K562 (cell line): Measurements from ENCODE around the gene KRT34. TPM values are rescaled to one million over a fixed set of nuclear protein-coding genes. Genes with fewer than 3 reads are reported as not detected.

Experiments
- ATAC-seq: fragments of 200-7000 bp; cut with Tn5 transposase; 3 replicates; pipeline ENCODE4 v1.9.1; 2020; ENCODE audit warnings: moderate library complexity
- BruUV-seq: library from RNA; stranded (reverse); fragments of 400-500 nt; replicated peaks from 2 replicates; lab custom pipeline; 2021; lab: Mats Ljungman, UMichigan
- CTCF ChIA-PET: fragments of 300-600 bp; formaldehyde crosslinking; extraction: SDS; loops from one replicate; lab custom pipeline; 2021; ENCODE audit warnings: low intra/inter-chr PET ratio; lab: Yijun Ruan, JAX
- POLR2A ChIA-PET: fragments of 300-600, 350-650 bp; sonication (Branson Sonifier 250); formaldehyde crosslinking; extraction: SDS; loops from one replicate; lab custom pipeline; 2021; ENCODE audit warnings: antibody characterized with exemption, inconsistent platforms; lab: Yijun Ruan, JAX
- DNase-seq, 4 experiments: peaks; one replicate each; pipeline versions ENCODE4 v3.0.0 to v3.0.0-alpha.2; 2011 to 2018; ENCODE audit warnings: low spot score in 3 of 4, mixed read lengths in 3 of 4; ENCODE audit errors: extremely low read depth in 1 of 4
- FAIRE-seq: peaks from 2 replicates; lab custom pipeline; 2011; peaks lifted over from hg19 to GRCh38; lab: Jason Lieb, UNC
- H2AFZ ChIP-seq: 2 replicates; pipeline ENCODE4 v1.6.0; 2011; ENCODE audit warnings: low read depth, low read length, control low read depth, inconsistent platforms
- H3K27ac ChIP-seq: fragments of 200-600 bp; 3 replicates; pipeline ENCODE4 v1.8.0; 2011; ENCODE audit warnings: low read depth, mild to moderate bottlenecking, control low read depth, inconsistent platforms, low read length, moderate library complexity, mixed read lengths; ENCODE audit errors: extremely low read depth
- H3K27me3 ChIP-seq, 2 experiments: fragments of 300-600 bp in 1 of 2; 2 replicates in 1 of 2; 3 replicates in 1 of 2; pipeline versions ENCODE4 v1.6.0 to v1.8.0; 2011; ENCODE audit warnings: inconsistent platforms in 2 of 2, low read length in 2 of 2, mild to moderate bottlenecking in 1 of 2, mixed read lengths in 1 of 2, moderate library complexity in 1 of 2; ENCODE audit not compliant: control insufficient read depth in 2 of 2, insufficient read depth in 2 of 2
- H3K36me3 ChIP-seq: fragments of 300-600 bp; 3 replicates; pipeline ENCODE4 v1.8.0; 2011; ENCODE audit warnings: mild to moderate bottlenecking, low read length, inconsistent platforms; ENCODE audit not compliant: control insufficient read depth, insufficient read depth
- H3K4me1 ChIP-seq, 2 experiments: fragments of 200-600 bp in 1 of 2; replicated peaks in 1 of 2; 2 replicates in 1 of 2; 3 replicates in 1 of 2; pipeline versions ENCODE4 v1.5.1 to v1.8.0; 2011; ENCODE audit warnings: inconsistent platforms in 2 of 2, low read length in 2 of 2, mild to moderate bottlenecking in 1 of 2, mixed read lengths in 1 of 2, moderate library complexity in 1 of 2; ENCODE audit not compliant: control insufficient read depth in 2 of 2, insufficient read depth in 2 of 2
- H3K4me2 ChIP-seq: 2 replicates; pipeline ENCODE4 v1.6.1; 2011; ENCODE audit warnings: low read length, control low read depth, inconsistent platforms, mixed read lengths; ENCODE audit not compliant: insufficient read depth
- H3K4me3 ChIP-seq: fragments of 200-600 bp; sonication (generic), shearing (Covaris generic); 2 replicates; pipeline ENCODE4 v1.5.1; 2016; ENCODE audit warnings: control low read depth, inconsistent platforms
- H3K79me2 ChIP-seq: fragments of 200-600 bp; 3 replicates; pipeline ENCODE4 v1.8.0; 2011; ENCODE audit warnings: low read length, inconsistent platforms; ENCODE audit not compliant: control insufficient read depth, insufficient read depth
- H3K9ac ChIP-seq, 2 experiments: 2 replicates each; pipeline versions ENCODE4 v1.6.0 to v1.6.1; 2011; ENCODE audit warnings: low read depth in 2 of 2, low read length in 2 of 2, control low read depth in 1 of 2, inconsistent platforms in 1 of 2, mild to moderate bottlenecking in 1 of 2, mixed read lengths in 1 of 2; ENCODE audit not compliant: insufficient read depth in 1 of 2
- H3K9me1 ChIP-seq: one replicate; pipeline ENCODE4 v1.6.0; 2011; ENCODE audit warnings: inconsistent platforms, mild to moderate bottlenecking, low read length, moderate library complexity; ENCODE audit not compliant: control insufficient read depth, insufficient read depth
- H3K9me3 ChIP-seq: replicated peaks from 2 replicates; pipeline ENCODE4 v1.5.1; 2011; ENCODE audit warnings: low read depth, low read length, inconsistent platforms; ENCODE audit not compliant: control insufficient read depth, insufficient read depth
- H4K20me1 ChIP-seq: replicated peaks from 2 replicates; pipeline ENCODE4 v1.6.1; 2011; ENCODE audit warnings: low read length, inconsistent platforms, mixed read lengths; ENCODE audit not compliant: control insufficient read depth, insufficient read depth
- ARID2 ChIP-seq: fragments of 450-650 bp; IDR thresholded peaks from 2 replicates; pipeline ENCODE4 v1.6.1; 2017; ENCODE audit warnings: antibody characterized with exemption, mild to moderate bottlenecking
- DNMT1 ChIP-seq: fragments of 450-650 bp; IDR thresholded peaks from 2 replicates; pipeline ENCODE4 v1.6.1; 2016; ENCODE audit warnings: antibody characterized with exemption, mild to moderate bottlenecking
- FOXK1 ChIP-seq: sonication (generic); formaldehyde crosslinking; IDR thresholded peaks from 2 replicates; pipeline ENCODE4 v1.8.0; 2022; ENCODE audit warnings: missing genetic modification reagents, mild to moderate bottlenecking, borderline replicate concordance
- HSF4 ChIP-seq: fragments of 250-450 bp; sonication (Bioruptor Pico); IDR thresholded peaks from 2 replicates; pipeline ENCODE4 v2.1.2; 2022; ENCODE audit warnings: mild to moderate bottlenecking, moderate library complexity, borderline replicate concordance
- KLF6 ChIP-seq: fragments of 250-450 bp; sonication (Bioruptor Pico); IDR thresholded peaks from 2 replicates; pipeline ENCODE4 v1.4.0; 2020; ENCODE audit warnings: mild to moderate bottlenecking, moderate library complexity, borderline replicate concordance
- MEF2A ChIP-seq: IDR thresholded peaks from 2 replicates; pipeline ENCODE4 v1.6.1; 2011; ENCODE audit warnings: low read depth, mild to moderate bottlenecking, low read length, moderate library complexity; ENCODE audit not compliant: control insufficient read depth
- PATZ1 ChIP-seq: fragments of 250-450 bp; sonication (Bioruptor Pico); IDR thresholded peaks from 2 replicates; pipeline ENCODE4 v1.5.0; 2020; ENCODE audit warnings: mild to moderate bottlenecking, borderline replicate concordance
- POLR2AphosphoS2 ChIP-seq: IDR thresholded peaks from 2 replicates; pipeline ENCODE4 v1.6.1; 2012; ENCODE audit warnings: low read length, improper control_type of control experiment
- POLR2H ChIP-seq: IDR thresholded peaks from 2 replicates; pipeline ENCODE4 v1.6.1; 2016; ENCODE audit warnings: missing genetic modification characterization, low read depth, mild to moderate bottlenecking, control low read depth, missing compliant biosample characterization, moderate library complexity
- SMARCB1 ChIP-seq: IDR thresholded peaks from 2 replicates; pipeline ENCODE4 v1.6.1; 2011; ENCODE audit warnings: improper control_type of control experiment, low read depth; ENCODE audit not compliant: insufficient read length
- ZBTB9 ChIP-seq: fragments of 450-650 bp; formaldehyde crosslinking; IDR thresholded peaks from 2 replicates; pipeline ENCODE4 v1.4.0; 2020; ENCODE audit warnings: mild to moderate bottlenecking, moderate library complexity
- ZNF277 ChIP-seq: fragments of 250-450 bp; sonication (Bioruptor Pico); IDR thresholded peaks from 2 replicates; pipeline ENCODE4 v1.8.0; 2022; ENCODE audit warnings: inconsistent platforms, mild to moderate bottlenecking, moderate library complexity, borderline replicate concordance
- WGBS: fragments of 100-300 bp; shearing (Covaris generic); methylation state at CpG from one replicate; pipeline ENCODE4 v1.1.6; 2016; ENCODE audit warnings: low coverage, mixed read lengths; ENCODE audit not compliant: insufficient coverage; ENCODE audit errors: missing lambda C conversion rate; 5-methylcytosine and 5-hydroxymethylcytosine counted together
- in situ Hi-C: fragments of 300-500 bp; cut with MboI; formaldehyde crosslinking; loops from 4 replicates; pipeline ENCODE4 v1.15.0; 2018; ENCODE audit warnings: inconsistent platforms, mixed read lengths
- intact Hi-C: fragments of 100-400 bp; cut with micrococcal nuclease; formaldehyde crosslinking; loops from 2 replicates; pipeline ENCODE4 v1.14.2; 2022
- polyA plus RNA-seq, 8 experiments: library from polyadenylated mRNA; depleted of rRNA in 4 of 8; stranded (reverse) in 5 of 8; unstranded in 3 of 8; fragments of >200 nt; fragmentation: Nextera tagmentation in 2 of 8; fragmentation: Illumina TruSeq in 1 of 8; extraction: Ambion mirVana in 2 of 8; extraction: Trizol in 1 of 8; gene quantifications; 2 replicates each; pipeline versions ENCODE4 v1.2.1 to v1.2.3, GENCODE V29; 2011 to 2014; ENCODE audit warnings: inconsistent platforms in 1 of 8, missing spikeins in 1 of 8
- total RNA-seq, 7 experiments: library from RNA; depleted of rRNA in 6 of 7; stranded (reverse); fragments of >200 nt in 6 of 7; fragmentation: Illumina TruSeq in 2 of 7; extraction: Trizol in 2 of 7; gene quantifications; 2 replicates each; pipeline versions ENCODE4 v1.2.1 to v1.2.3, GENCODE V29; 2011 to 2021; ENCODE audit warnings: low replicate concordance in 1 of 7

The KRT34 gene
- total and polyA plus RNA-seq, 9 of the 15 experiments (the other 6 are each of a cell fraction or from before 2014, with no cell fraction given) = not detected

GRCh38 chr17:41331606-41332005 is 50.5 kb downstream of the KRT34 start:
- Histone ChIP-seq H3K4me1 (no peaks in the 10 kb centered on the region), H3K27me3 (peaks cover 0 to 12% of the 10 kb centered on the region in 2 experiments; a peak in 1 of 5 replicates), H4K20me1 (no peaks in the 10 kb centered on the region; the same call in 1 of the 2 replicates), H2AFZ (no peak overlapping the region), H3K79me2 (no peaks in the 10 kb centered on the region), H3K9me3 (no peaks in the 10 kb centered on the region), H3K9me1 (no peaks in the 10 kb centered on the region), H3K4me3 (no peak overlapping the region), H3K36me3 (no peaks in the 10 kb centered on the region), H3K4me2 (no peak overlapping the region), H3K9ac (no peak overlapping the region), H3K27ac (no peak overlapping the region)
- BruUV-seq = no TSS peak
- TF ChIP-seq POLR2AphosphoS2 (no peak), MEF2A (no peak), POLR2H (no peak), KLF6 (CRISPR knock-in tag) (no peak), ZBTB9 (CRISPR knock-in tag) (no peak), FOXK1 (CRISPR knock-in tag) (no peak), HSF4 (CRISPR knock-in tag) (no peak), PATZ1 (no peak), ZNF277 (no peak), SMARCB1 (no peak), DNMT1 (no peak), ARID2 (no peak)
- in situ Hi-C loops (no loop called here), intact Hi-C loops (no loop called here)
- FAIRE-seq (no peak), ATAC-seq (no peak), DNase-seq (no peak)
- ChIA-PET POLR2A (no interaction called here), CTCF (no interaction called here)
- WGBS = 0% methylated on average over 7 of the region's 7 CpGs
